H7 (cell line): Measurements from ENCODE around the gene ZXDA. TPM values are rescaled to one million over a fixed set of nuclear protein-coding genes. Genes with fewer than 3 reads are reported as not detected.

Experiments
- DNase-seq: peaks from one replicate; pipeline ENCODE4 v3.0.0; 2012
- H3K27me3 ChIP-seq: 2 replicates; pipeline ENCODE4 v1.6.0; 2011; ENCODE audit warnings: mild to moderate bottlenecking, low read length; ENCODE audit not compliant: control insufficient read depth, insufficient read depth
- H3K36me3 ChIP-seq: replicated peaks from 2 replicates; pipeline ENCODE4 v1.5.1; 2011; ENCODE audit warnings: low read length; ENCODE audit not compliant: control insufficient read depth, insufficient read depth
- H3K4me3 ChIP-seq: 2 replicates; pipeline ENCODE4 v1.5.1; 2011; ENCODE audit warnings: low read depth, mild to moderate bottlenecking, control low read depth, low read length, moderate library complexity; ENCODE audit not compliant: insufficient read depth
- total RNA-seq: library from RNA; depleted of rRNA; stranded (reverse); fragments of >200 nt; shearing (Covaris generic); gene quantifications from 2 replicates; pipeline ENCODE4 v1.2.3, GENCODE V29; 2014; rRNA removed

The ZXDA gene
- total RNA-seq, 1 experiment from 2014 or later, result 3.4 TPM

DNA sequence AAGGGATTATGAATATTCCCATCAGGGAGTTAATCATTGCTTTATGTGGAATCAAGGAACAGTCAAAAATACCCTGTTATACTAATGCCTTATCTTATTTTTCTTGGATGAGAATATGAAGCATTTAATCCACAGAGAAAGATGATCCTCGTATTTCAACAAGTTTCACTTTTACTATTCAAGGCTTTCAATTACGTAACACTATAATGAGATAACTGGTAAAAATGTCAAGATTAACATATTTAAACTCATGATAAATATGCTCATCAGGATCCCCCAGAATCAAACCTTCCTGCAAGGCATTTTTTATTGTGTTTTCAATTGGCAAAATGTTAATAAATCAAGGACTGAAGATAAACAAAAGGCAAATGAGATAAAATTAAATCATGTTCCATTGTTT is 5.1 kb downstream of the ZXDA start:
- Histone ChIP-seq H3K36me3 (no peaks in the 10 kb centered on the region), H3K4me3 (no peak overlapping the region), H3K27me3 (no peaks in the 10 kb centered on the region)
- DNase-seq, result no peak

DNA sequence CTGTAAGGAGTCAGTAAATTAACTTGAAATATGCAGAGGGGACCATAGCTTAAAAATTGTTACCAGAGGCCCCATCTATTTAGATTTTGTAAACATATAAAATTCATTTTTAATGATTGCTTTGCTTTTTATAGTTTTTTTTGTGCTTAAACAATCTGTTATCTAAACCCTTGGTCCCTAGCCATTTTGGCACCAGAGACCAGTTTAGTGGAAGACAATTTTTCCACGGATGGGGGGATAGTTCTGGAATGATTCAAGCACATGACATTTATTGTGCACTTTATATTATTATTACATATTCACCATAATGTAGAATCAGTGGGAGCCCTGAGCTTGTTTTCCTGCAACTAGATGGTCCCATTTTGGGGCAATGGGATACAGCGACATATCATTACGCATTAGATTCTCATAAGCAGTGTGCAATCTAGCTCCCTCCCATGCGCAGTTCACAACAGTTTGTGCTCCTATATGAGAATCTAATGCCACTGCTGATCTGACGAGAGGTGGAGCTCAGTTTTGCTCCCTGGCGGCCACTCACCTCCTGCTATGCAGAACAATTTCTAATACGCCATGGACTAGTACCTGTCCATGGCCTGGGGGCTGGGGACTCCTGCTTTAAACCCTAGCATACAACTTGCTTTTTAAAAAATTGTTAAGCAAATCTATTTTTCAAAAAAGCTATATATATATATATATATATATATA is 5.9 kb downstream of the ZXDA start:
- Histone ChIP-seq H3K36me3 (no peaks in the 10 kb centered on the region), H3K27me3 (no peaks in the 10 kb centered on the region), H3K4me3 (no peak overlapping the region)
- no peak for DNase-seq

DNA sequence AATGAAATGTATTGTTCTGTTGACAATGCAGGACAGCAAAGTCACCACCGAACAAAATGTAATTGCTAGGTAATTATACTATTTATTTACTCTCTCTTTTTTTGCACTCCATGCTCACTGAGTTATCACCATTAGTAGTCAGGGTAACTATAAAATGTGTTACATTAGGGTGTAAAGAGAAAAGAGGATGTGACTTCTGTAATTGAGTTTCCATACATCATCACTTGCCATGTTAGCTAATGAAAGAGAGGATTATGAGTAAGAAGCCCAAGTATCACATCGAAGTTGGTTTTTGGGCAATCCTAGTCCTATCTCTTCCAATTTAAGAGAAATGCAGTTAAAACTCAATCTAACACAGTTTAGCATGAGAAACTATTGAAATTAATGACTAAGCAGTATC is 7.6 kb downstream of the ZXDA start:
- Histone ChIP-seq H3K27me3 (no peaks in the 10 kb centered on the region), H3K36me3 (no peaks in the 10 kb centered on the region), H3K4me3 (no peak overlapping the region)
- no peak for DNase-seq

- Histone ChIP-seq H3K36me3 (no peaks in the 10 kb centered on the region), H3K4me3 (no peak overlapping the region), H3K27me3 (no peaks in the 10 kb centered on the region)
- DNase-seq, result no peak
Observed at GRCh38 chrX:57901466-57901865, 8.8 kb downstream of the ZXDA start.

- Histone ChIP-seq H3K27me3 (no peaks in the 10 kb centered on the region), H3K4me3 (no peak overlapping the region), H3K36me3 (no peaks in the 10 kb centered on the region)
- DNase-seq, result no peak
Observed at GRCh38 chrX:57900975-57901374, 9.3 kb downstream of the ZXDA start.

DNA sequence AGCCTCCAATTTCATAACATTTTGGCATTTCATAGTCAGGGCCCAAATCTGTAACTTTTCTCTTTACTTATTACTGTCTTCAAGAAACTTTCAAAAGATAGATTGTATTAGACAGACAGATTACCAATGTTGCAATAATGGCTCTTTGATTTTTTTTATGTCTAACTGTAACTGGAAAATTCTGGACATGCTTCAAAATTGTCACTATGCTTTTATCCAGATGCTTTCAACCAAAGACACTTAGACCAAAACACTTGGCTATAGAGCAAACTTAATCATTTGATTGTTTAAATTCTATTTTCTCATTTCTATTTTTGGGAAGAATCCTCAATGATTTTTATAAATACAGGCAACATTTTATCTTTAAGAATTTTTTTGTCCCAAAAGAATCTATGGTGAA is 10.4 kb downstream of the ZXDA start:
- no peak for DNase-seq
- Histone ChIP-seq H3K36me3 (no peaks in the 10 kb centered on the region), H3K27me3 (no peaks in the 10 kb centered on the region), H3K4me3 (no peak overlapping the region)

DNA sequence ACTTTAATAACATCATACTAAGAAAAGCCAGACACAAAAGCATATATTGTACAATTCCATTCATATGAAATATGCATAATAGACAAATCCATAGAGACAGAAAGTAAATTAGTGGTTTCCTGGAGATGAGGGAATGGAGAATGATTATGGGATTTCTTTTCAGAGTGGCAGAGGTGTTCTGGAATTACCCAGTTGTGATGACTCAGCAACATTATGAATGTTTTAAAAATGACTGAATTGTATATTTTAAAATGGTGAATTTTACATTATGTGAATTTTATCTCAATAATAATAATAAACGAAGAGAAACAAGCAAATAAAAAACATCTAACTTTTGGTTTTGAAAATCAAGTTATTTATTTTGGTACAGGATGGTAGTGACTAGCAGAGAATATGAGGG is 11.2 kb downstream of the ZXDA start:
- DNase-seq, result no peak
- Histone ChIP-seq H3K27me3 (no peaks in the 10 kb centered on the region), H3K36me3 (no peaks in the 10 kb centered on the region), H3K4me3 (no peak overlapping the region)

DNA sequence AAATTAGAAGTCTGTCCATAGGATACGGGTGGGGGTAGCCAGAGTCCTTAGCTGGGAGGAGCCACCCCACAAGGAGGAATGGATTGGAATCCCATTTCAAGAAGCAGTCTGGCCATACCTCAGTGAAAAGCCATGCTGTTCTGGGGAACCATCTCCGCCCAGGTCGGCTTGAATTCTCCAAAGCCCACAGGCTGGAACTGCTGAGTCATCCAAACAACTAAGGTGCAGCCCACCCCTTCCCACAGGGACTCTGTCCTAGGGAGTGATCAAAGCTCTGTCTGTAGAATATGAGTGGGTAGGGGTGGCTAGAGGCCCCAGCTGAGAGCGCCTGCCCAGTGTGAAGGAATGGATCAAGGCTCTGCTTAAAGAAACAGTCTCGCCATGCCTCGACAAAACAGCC is 38.8 kb downstream of the ZXDA start:
- DNase-seq, result no peak
- Histone ChIP-seq H3K4me3 (no peak overlapping the region), H3K27me3 (peaks cover 9% of the 10 kb centered on the region; the same call in 1 of the 2 replicates), H3K36me3 (no peaks in the 10 kb centered on the region)

Other genes starting within 250 kb of the ZXDA start
- gene NLRP2B, start 230.2 kb downstream of the ZXDA start, total RNA-seq, result not detected in 2 replicates